Chondrocyte (in vitro differentiated cells): Measurements from ENCODE around the gene MYO1D. TPM values are rescaled to one million over a fixed set of nuclear protein-coding genes. Genes with fewer than 3 reads are reported as not detected.

Experiments
- DNase-seq: peaks from one replicate; pipeline ENCODE4 v3.0.0; 2021; ENCODE audit warnings: mixed read lengths, low spot score
- H3K27ac Mint-ChIP-seq: one replicate; pipeline ENCODE4 v1.8.0; 2021; ENCODE audit warnings: mild to moderate bottlenecking, moderate library complexity, mixed read lengths; ENCODE audit not compliant: unreplicated experiment
- H3K27me3 Mint-ChIP-seq: 2 replicates; pipeline ENCODE4 v1.8.0; 2021; ENCODE audit warnings: low read depth, mixed read lengths
- H3K36me3 Mint-ChIP-seq: 2 replicates; pipeline ENCODE4 v1.8.0; 2021; ENCODE audit warnings: low read depth, mixed read lengths
- H3K4me1 Mint-ChIP-seq: 2 replicates; pipeline ENCODE4 v1.8.0; 2021; ENCODE audit warnings: low read depth, mild to moderate bottlenecking, mixed read lengths
- H3K4me3 Mint-ChIP-seq: one replicate; pipeline ENCODE4 v1.8.0; 2021; ENCODE audit warnings: mild to moderate bottlenecking, moderate library complexity, mixed read lengths; ENCODE audit not compliant: unreplicated experiment
- H3K9me3 Mint-ChIP-seq: 2 replicates; pipeline ENCODE4 v1.8.0; 2021; ENCODE audit warnings: low read depth, mixed read lengths
- total RNA-seq: library from RNA; stranded (reverse); gene quantifications from 3 replicates; pipeline ENCODE4 v1.2.1, GENCODE V29; 2021
- TF ChIP-seq, protein P1 (sequence below): fragments of 200-600 bp; sonication (generic); IDR thresholded peaks from 2 replicates; pipeline ENCODE4 v1.5.0; 2021; ENCODE audit warnings: antibody characterized with exemption, mild to moderate bottlenecking, moderate library complexity

The MYO1D gene
- total RNA-seq, 1 donor from 2014 or later, result 107 TPM

GRCh38 chr17:32855620-32856019 lies 21.3 kb downstream of the MYO1D start:
- no peak for DNase-seq
- Mint-ChIP-seq H3K4me3 (no peak overlapping the region), H3K27me3 (no peaks in the 10 kb centered on the region), H3K27ac (no peak overlapping the region), H3K36me3 (no peaks in the 10 kb centered on the region), H3K4me1 (peaks cover 13% of the 10 kb centered on the region), H3K9me3 (no peaks in the 10 kb centered on the region)
- TF ChIP-seq, protein P1, sequence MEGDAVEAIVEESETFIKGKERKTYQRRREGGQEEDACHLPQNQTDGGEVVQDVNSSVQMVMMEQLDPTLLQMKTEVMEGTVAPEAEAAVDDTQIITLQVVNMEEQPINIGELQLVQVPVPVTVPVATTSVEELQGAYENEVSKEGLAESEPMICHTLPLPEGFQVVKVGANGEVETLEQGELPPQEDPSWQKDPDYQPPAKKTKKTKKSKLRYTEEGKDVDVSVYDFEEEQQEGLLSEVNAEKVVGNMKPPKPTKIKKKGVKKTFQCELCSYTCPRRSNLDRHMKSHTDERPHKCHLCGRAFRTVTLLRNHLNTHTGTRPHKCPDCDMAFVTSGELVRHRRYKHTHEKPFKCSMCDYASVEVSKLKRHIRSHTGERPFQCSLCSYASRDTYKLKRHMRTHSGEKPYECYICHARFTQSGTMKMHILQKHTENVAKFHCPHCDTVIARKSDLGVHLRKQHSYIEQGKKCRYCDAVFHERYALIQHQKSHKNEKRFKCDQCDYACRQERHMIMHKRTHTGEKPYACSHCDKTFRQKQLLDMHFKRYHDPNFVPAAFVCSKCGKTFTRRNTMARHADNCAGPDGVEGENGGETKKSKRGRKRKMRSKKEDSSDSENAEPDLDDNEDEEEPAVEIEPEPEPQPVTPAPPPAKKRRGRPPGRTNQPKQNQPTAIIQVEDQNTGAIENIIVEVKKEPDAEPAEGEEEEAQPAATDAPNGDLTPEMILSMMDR, result no peak

DNA sequence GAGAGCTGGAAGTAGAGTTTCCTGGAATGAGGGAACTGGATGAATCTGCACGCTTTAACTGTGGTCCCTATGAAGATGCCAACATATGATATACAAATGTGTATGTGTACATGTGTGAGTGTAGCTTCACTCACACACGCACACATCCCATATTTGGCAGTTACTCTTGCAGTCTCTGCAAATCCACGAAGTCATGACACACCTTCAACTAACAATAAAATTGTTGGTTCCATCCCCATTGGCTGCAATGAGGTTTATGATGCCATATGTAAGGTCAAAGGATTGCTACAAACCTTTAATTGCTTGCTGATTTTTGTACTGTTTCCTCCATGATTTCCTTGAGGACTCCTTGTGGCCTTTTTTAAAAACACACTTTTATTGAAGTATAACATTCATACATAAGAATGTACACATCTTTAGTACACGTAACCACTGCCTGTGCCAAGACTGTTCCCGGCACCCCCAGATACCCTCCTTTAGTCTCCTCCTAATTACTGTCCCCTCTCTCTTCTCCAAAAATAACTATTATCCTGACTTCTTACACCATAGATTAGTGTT lies 22.0 kb downstream of the MYO1D start:
- Mint-ChIP-seq H3K36me3 (no peaks in the 10 kb centered on the region), H3K27me3 (no peaks in the 10 kb centered on the region), H3K27ac (no peak overlapping the region), H3K4me3 (no peak overlapping the region), H3K4me1 (peaks cover 18% of the 10 kb centered on the region), H3K9me3 (no peaks in the 10 kb centered on the region)
- TF ChIP-seq, protein P1, result peak; percentile 54
- DNase-seq, result no peak

DNA sequence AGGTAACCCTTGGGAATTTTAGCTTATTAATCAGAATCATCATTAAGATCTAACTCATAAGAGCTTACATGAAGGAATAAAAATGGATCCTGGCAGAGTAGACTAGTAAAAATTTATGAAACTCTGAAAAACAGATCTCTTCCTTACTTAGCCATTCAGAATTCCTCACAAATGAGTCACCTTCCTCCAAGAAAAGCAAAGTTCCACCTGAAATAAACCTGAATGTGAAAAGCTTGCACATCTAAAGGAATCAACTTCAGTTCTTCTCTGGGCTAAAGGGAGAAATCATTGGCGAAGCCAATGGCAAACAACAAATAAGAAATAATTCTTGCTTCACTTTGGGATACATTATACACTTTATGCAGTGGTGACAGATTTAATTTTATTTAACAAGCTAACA lies 22.7 kb downstream of the MYO1D start:
- Mint-ChIP-seq H3K27me3 (no peaks in the 10 kb centered on the region), H3K27ac (peak overlapping the region; percentile 74), H3K4me3 (peak overlapping the region; percentile 31), H3K9me3 (no peaks in the 10 kb centered on the region), H3K36me3 (no peaks in the 10 kb centered on the region), H3K4me1 (peaks cover 15% of the 10 kb centered on the region)
- TF ChIP-seq, protein P1, result no peak
- DNase-seq, result no peak

DNA sequence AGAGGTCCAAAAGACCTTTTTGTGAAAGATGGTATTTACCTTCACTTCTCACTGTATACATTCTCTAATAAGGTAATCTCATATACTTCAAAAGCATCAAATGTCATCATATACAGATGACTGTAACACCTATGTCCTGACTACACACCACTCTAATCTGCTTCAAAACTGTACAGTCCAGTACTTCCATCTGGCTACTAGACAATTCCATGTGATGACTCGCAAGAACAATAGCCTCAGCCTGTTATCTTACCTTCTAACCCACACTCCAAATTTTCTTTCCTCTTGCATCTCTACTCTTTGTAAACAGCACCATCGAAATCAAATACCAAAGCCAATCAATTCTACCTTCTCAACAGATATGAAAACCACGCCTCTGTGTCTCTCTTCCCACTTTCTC lies 24.1 kb downstream of the MYO1D start:
- H3K4me3 Mint-ChIP-seq, result no peak overlapping the region
- H3K27me3 Mint-ChIP-seq, result no peaks in the 10 kb centered on the region
- no peak for DNase-seq
- no peaks in the 10 kb centered on the region for H3K9me3 Mint-ChIP-seq
- H3K4me1 Mint-ChIP-seq, result peaks cover 13% of the 10 kb centered on the region
- peak overlapping the region; percentile 13 for H3K27ac Mint-ChIP-seq
- H3K36me3 Mint-ChIP-seq, result no peaks in the 10 kb centered on the region
- TF ChIP-seq, protein P1, result no peak

DNA sequence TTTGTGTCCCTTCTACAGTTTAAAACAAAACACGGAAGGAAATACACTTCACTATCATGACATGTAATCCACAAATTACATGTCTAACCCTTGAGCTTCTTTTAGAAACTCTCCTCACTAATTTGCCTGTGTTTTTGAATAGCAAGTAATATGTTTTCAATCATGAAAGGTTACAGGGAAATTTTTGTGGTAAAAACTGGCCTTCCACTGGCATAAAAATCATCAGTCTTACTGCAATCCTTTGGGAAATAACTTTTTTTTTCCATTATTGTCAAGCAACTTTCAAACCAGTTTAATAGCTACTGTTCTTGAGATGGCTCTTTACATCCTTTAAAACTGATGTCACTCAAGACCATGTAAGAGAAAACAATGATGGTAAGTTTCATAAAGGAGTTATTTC lies 27.0 kb downstream of the MYO1D start:
- Mint-ChIP-seq H3K4me1 (peaks cover 18% of the 10 kb centered on the region), H3K27me3 (no peaks in the 10 kb centered on the region), H3K4me3 (no peak overlapping the region), H3K27ac (no peak overlapping the region), H3K36me3 (no peaks in the 10 kb centered on the region), H3K9me3 (no peaks in the 10 kb centered on the region)
- TF ChIP-seq, protein P1, result no peak
- DNase-seq, result no peak
